Measurements from ENCODE around the gene WFIKKN1.

DNA sequence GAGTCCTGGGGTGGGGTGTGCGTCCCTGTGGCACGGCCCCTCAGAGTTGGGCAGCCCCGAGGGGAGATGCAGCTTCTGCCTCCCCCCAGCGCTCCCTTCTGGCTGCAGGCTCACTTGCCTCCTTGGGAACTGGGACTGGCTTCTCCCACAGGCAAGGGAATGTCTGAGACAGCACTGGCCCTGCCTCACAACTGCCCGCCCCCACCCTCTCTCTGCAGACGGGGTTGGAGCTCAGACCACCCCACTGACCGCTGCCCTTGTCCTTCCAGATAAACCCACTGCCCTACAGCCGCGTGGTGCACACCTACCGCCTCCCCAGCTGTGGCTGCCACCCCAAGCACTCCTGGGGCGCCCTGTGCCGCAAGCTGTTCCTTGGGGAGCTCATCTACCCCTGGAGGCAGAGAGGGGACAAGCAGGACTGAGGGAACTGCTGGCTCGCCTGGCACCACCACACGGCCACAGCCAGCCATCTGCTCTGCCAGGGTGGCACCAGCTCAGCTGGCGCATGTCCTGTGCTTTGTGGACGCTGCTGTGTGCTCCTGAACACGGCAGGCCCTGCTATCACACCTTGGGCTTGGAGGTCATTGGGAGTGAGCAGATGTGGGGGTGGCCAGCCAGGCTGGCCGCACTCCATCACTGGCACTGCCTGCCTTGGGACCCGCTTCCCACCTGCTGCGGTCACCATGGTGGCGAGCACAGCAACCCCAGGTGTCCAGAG is 48.0 kb upstream of the WFIKKN1 start:
- TF ChIP-seq BHLHE40 (IDR thresholded peaks at IDR 0.05; ENCODE audit: borderline replicate concordance) (no peak), L3MBTL2 (conservative IDR thresholded peaks at IDR 0.05) (no peak), TARDBP (IDR thresholded peaks at IDR 0.05) (no peak), FOXM1 (IDR thresholded peaks at IDR 0.05; ENCODE audit: borderline replicate concordance) (no peak), SUZ12 (IDR thresholded peaks at IDR 0.05) (no peak), ARNT (IDR thresholded peaks at IDR 0.05) (no peak), FOXK2 (IDR thresholded peaks at IDR 0.05) (no peak), SP1 (IDR thresholded peaks at IDR 0.05) (no peak), FOXA1 (IDR thresholded peaks at IDR 0.05) (no peak), HDGF (IDR thresholded peaks at IDR 0.05; ENCODE audit: borderline replicate concordance) (no peak), ELF4 (IDR thresholded peaks at IDR 0.05) (no peak), PKNOX1 (IDR thresholded peaks at IDR 0.05) (no peak), ZNF384 (IDR thresholded peaks at IDR 0.05) (no peak), LEF1 (IDR thresholded peaks at IDR 0.05; ENCODE audit: borderline replicate concordance) (no peak)
